ENCODE measurements around the gene LINC00237.

Gene LINC00237

GRCh38 chr20:21133917-21134622 is 27.9 kb upstream of the LINC00237 start:
- TF ChIP-seq RAD21 (IDR thresholded peaks at IDR 0.05; ENCODE audit: low read depth) (no peak), EP300 (IDR thresholded peaks at IDR 0.05; ENCODE audit: borderline replicate concordance) (no peak), EGR1 (IDR thresholded peaks at IDR 0.05) (no peak), CEBPB (IDR thresholded peaks at IDR 0.05) (no peak), CREB1 (IDR thresholded peaks at IDR 0.05; ENCODE audit: low read depth) (no peak), REST (IDR thresholded peaks at IDR 0.05; ENCODE audit: low read depth) (no peak), TCF12 (IDR thresholded peaks at IDR 0.05; ENCODE audit: low read depth) (no peak), FOXM1 (IDR thresholded peaks at IDR 0.05; ENCODE audit: borderline replicate concordance, low read depth) (no peak), ZBTB7A (IDR thresholded peaks at IDR 0.05; ENCODE audit: low read depth) (no peak), NFIC (IDR thresholded peaks at IDR 0.05) (no peak), USF1 (IDR thresholded peaks at IDR 0.05) (no peak), TAF1 (IDR thresholded peaks at IDR 0.05; ENCODE audit: low read depth) (no peak), TEAD4 (IDR thresholded peaks at IDR 0.05) (no peak), MAX (IDR thresholded peaks at IDR 0.05) (no peak), YY1 (IDR thresholded peaks at IDR 0.05; ENCODE audit: low read depth) (no peak)

GRCh38 chr20:21133404-21133803 is 27.2 kb upstream of the LINC00237 start:
- TF ChIP-seq FOXM1 (IDR thresholded peaks at IDR 0.05; ENCODE audit: borderline replicate concordance, low read depth) (no peak), ZBTB7A (IDR thresholded peaks at IDR 0.05; ENCODE audit: low read depth) (no peak), RAD21 (IDR thresholded peaks at IDR 0.05; ENCODE audit: low read depth) (no peak), CREB1 (IDR thresholded peaks at IDR 0.05; ENCODE audit: low read depth) (no peak), TEAD4 (IDR thresholded peaks at IDR 0.05) (no peak), EP300 (IDR thresholded peaks at IDR 0.05; ENCODE audit: borderline replicate concordance) (no peak), CEBPB (IDR thresholded peaks at IDR 0.05) (no peak), REST (IDR thresholded peaks at IDR 0.05; ENCODE audit: low read depth) (no peak), EGR1 (IDR thresholded peaks at IDR 0.05) (no peak), TCF12 (IDR thresholded peaks at IDR 0.05; ENCODE audit: low read depth) (no peak), TAF1 (IDR thresholded peaks at IDR 0.05; ENCODE audit: low read depth) (no peak), YY1 (IDR thresholded peaks at IDR 0.05; ENCODE audit: low read depth) (no peak), MAX (IDR thresholded peaks at IDR 0.05) (no peak), USF1 (IDR thresholded peaks at IDR 0.05) (no peak), NFIC (IDR thresholded peaks at IDR 0.05) (no peak)

- TF ChIP-seq USF1 (IDR thresholded peaks at IDR 0.05): no peak
- no peak for TF ChIP-seq YY1 (IDR thresholded peaks at IDR 0.05; ENCODE audit: low read depth)
- TF ChIP-seq MAX (IDR thresholded peaks at IDR 0.05): no peak
- TF ChIP-seq TAF1 (IDR thresholded peaks at IDR 0.05; ENCODE audit: low read depth): no peak
- TF ChIP-seq TEAD4 (IDR thresholded peaks at IDR 0.05): no peak
- no peak for TF ChIP-seq TCF12 (IDR thresholded peaks at IDR 0.05; ENCODE audit: low read depth)
- no peak for TF ChIP-seq NFIC (IDR thresholded peaks at IDR 0.05)
- TF ChIP-seq RAD21 (IDR thresholded peaks at IDR 0.05; ENCODE audit: low read depth): no peak
- no peak for TF ChIP-seq ZBTB7A (IDR thresholded peaks at IDR 0.05; ENCODE audit: low read depth)
- TF ChIP-seq CEBPB (IDR thresholded peaks at IDR 0.05): no peak
- TF ChIP-seq EP300 (IDR thresholded peaks at IDR 0.05; ENCODE audit: borderline replicate concordance): no peak
- TF ChIP-seq REST (IDR thresholded peaks at IDR 0.05; ENCODE audit: low read depth): no peak
- TF ChIP-seq EGR1 (IDR thresholded peaks at IDR 0.05): no peak
- TF ChIP-seq FOXM1 (IDR thresholded peaks at IDR 0.05; ENCODE audit: borderline replicate concordance, low read depth): no peak
These were observed 23.7 kb upstream of the LINC00237 start for GRCh38 chr20:21129861-21130260.
